ENCODE measurements around the gene G0S2. TPM values are rescaled to one million over a fixed set of nuclear protein-coding genes. Genes with fewer than 3 reads are reported as not detected.

The G0S2 gene
- total RNA-seq, 2 donors from 2014 or later: 13.3 to 46.4 TPM

DNA sequence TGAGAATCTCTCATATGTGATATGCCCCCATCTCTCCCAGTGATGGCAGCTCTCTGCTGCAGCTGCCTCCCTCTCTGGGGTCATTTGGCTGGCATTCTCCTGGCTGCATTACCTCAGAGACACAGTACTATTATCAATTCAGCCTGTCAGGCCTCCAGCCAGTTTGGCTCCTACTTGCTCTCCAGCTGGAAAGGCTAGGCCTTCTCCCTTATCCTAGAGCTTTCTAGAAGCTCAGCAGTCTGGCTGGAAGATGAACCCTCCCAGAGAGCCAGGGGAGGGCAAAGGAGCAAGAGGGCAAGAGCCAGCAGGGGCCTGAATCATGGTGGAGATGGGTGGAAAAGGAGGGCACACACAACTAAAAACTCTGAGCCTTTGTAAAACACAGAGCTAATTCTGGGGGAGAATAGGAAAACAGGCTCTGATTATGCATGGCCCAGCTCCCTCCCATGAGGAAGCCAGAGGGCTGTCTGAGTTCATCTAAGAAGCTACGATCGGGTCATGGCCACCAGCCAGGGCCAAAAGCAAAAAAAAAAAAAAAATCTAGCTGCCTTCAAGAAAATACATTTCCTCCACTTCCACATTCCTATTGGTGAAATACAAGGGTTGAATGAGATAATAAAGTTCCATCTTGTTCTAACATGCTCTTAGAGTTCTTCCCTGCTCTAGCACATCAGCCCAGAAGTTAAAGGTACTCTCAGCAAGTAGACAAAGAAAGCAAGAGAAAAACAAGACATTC, 31.8 kb upstream of the G0S2 start:
- WGBS: 2% methylated on average over 2 of the region's 2 CpGs
- H3K4me1 ChIP-seq (replicated peaks): peaks cover 14% of the 10 kb centered on the region
- no peak for TF ChIP-seq POLR2A (IDR thresholded peaks at IDR 0.05)
- TF ChIP-seq POLR2AphosphoS5 (IDR thresholded peaks at IDR 0.05): peak; percentile 49
- peak in 1 of 4 experiments; percentile 17 for TF ChIP-seq CTCF (IDR thresholded peaks at IDR 0.05)
- H3K4me3 ChIP-seq: no peak overlapping the region
- no peak for DNase-seq (ENCODE audit: low spot score)
- H3K27ac ChIP-seq: peak overlapping the region; percentile 49 to 61
- H3K27me3 ChIP-seq (replicated peaks; ENCODE audit: insufficient read depth): no peaks in the 10 kb centered on the region
- intact Hi-C loops (cut with DNase I): no loop called here
- H3K36me3 ChIP-seq: no peaks in the 10 kb centered on the region
- no peaks in the 10 kb centered on the region for H3K9me3 ChIP-seq

DNA sequence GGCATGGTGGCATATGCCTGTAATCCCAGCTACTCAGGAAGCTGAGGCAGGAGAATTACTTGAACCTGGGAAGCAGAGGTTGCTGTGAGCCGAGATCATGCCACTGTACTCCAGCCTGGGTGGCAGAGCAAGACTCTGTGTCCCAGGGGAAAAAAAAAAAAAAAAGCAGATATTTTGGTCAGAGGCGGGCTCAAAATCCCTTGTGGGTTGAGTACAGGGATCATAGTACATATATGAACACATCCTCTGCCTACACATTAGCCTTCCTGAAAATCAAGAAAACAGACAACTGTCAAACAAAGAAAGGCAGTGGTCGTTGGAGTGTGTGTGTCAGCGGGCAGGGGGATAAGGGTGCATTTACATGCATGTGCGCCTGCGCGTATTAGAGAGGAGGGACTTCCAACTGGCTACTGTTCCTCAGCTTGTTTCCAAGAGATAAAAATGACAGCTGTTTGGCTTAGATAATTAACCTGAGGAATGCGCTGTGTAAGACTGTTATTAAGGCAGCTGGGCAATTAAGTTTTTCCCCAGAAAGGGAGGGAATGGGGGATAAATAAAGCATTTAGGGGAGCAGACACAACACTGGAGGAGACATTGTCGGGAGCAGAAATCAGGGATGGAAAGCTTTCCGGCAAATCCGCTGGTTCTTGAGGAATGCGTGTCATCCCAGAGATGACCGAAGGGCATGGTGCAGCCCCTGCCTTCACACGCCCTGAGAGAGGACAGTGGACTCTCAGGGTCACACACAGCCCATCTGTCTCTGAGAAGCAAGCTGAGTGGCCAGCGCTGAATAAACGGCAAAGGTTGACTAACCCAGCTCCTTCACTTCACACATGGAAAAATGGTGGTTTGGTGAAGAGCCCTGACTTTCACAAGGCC, 29.4 kb upstream of the G0S2 start:
- Histone ChIP-seq H3K36me3 (no peaks in the 10 kb centered on the region), H3K27me3 (replicated peaks; ENCODE audit: insufficient read depth) (no peaks in the 10 kb centered on the region), H3K4me1 (replicated peaks) (peaks cover 14% of the 10 kb centered on the region), H3K9me3 (no peaks in the 10 kb centered on the region), H3K27ac (no peak overlapping the region), H3K4me3 (no peak overlapping the region)
- intact Hi-C loops (cut with DNase I): no loop called here
- TF ChIP-seq CTCF (IDR thresholded peaks at IDR 0.05): no peak
- no peak for TF ChIP-seq POLR2AphosphoS5 (IDR thresholded peaks at IDR 0.05)
- no peak for TF ChIP-seq POLR2A (IDR thresholded peaks at IDR 0.05)
- WGBS: 81% methylated on average over 16 of the region's 16 CpGs
- no peak for DNase-seq (ENCODE audit: low spot score)

DNA sequence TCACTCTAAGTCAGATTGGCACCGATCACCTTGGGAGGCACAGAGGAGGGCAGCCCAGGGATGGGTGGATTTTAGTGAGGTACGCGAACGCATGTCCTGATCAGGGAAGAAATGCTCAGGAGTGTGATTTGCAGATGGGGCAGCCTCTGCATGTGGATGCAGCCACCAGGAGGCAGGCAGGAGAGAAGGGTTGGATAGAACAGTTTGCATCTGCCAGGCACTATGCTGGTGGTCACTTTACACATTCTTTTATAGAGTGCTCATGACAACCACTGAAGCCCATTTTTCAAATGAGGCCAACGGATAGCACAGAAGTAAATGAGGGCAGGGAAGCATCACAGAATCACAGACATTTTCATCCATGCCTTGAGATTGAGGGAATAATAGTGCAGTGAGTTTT, 28.7 kb upstream of the G0S2 start:
- Histone ChIP-seq H3K4me1 (replicated peaks) (peaks cover 11% of the 10 kb centered on the region), H3K27ac (no peak overlapping the region), H3K9me3 (no peaks in the 10 kb centered on the region), H3K27me3 (replicated peaks; ENCODE audit: insufficient read depth) (no peaks in the 10 kb centered on the region), H3K36me3 (no peaks in the 10 kb centered on the region), H3K4me3 (no peak overlapping the region)
- 88% methylated on average over 5 of the region's 5 CpGs for WGBS
- no peak for DNase-seq (ENCODE audit: low spot score)
- TF ChIP-seq POLR2AphosphoS5 (IDR thresholded peaks at IDR 0.05) (no peak), POLR2A (IDR thresholded peaks at IDR 0.05) (no peak), CTCF (IDR thresholded peaks at IDR 0.05) (no peak)
- intact Hi-C loops (cut with DNase I): no loop called here

- no peaks in the 10 kb centered on the region for H3K27me3 ChIP-seq (replicated peaks; ENCODE audit: insufficient read depth)
- H3K9me3 ChIP-seq: no peaks in the 10 kb centered on the region
- H3K4me3 ChIP-seq: no peak overlapping the region
- 67% methylated on average over 4 of the region's 4 CpGs for WGBS
- intact Hi-C loops (cut with DNase I): no loop called here
- DNase-seq (ENCODE audit: low spot score): no peak
- no peak overlapping the region for H3K27ac ChIP-seq
- H3K4me1 ChIP-seq (replicated peaks): peaks cover 10% of the 10 kb centered on the region
- no peaks in the 10 kb centered on the region for H3K36me3 ChIP-seq
- TF ChIP-seq CTCF (IDR thresholded peaks at IDR 0.05) (no peak), POLR2AphosphoS5 (IDR thresholded peaks at IDR 0.05) (no peak), POLR2A (IDR thresholded peaks at IDR 0.05) (no peak)
Measured at GRCh38 chr1:209647156-209647555, 28.1 kb upstream of the G0S2 start.

Data from prostate gland (tissue), 2 donors.